ENCODE data around the gene TMEM179B. TPM values are rescaled to one million over a fixed set of nuclear protein-coding genes. Genes with fewer than 3 reads are reported as not detected.
"Not testable (repeated sequence)": the region's sequence is repeated elsewhere in the genome, so short reads cannot be mapped to it uniquely, and the experiment has no call there.

TMEM179B gene
- polyA plus RNA-seq, 4 donors: 46.7 to 79.3 (median 59.2) TPM

DNA sequence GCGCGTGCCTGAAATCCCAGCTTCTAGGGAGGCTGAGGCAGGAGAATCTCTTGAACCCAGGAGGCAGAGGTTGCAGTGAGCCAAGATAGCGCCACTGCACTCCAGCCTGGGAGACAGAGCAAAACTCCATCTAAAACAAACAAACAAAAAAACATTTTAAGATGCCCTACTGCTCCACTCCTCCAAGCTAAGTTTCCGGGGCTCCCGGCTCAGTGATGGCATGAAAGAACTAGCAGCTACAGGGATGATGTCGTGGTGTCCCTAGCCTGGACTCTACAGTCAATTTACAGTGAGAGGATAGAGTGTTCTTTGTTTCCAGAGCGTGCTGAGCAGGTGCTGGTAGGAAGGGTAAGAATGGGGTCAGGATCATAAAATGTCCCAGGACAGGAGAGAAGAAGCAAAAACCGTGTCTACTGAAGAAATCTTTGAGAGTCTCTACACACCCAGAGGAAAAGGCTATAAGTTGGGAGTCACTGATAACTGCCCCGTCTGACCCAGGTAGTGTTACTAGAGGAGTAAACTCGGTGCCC is 32.1 kb upstream of the TMEM179B start:
- H3K27ac ChIP-seq (ENCODE audit: low read depth in 1 of 3, low read length in 2 of 3): no peak overlapping the region
- FAIRE-seq: no peak

DNA sequence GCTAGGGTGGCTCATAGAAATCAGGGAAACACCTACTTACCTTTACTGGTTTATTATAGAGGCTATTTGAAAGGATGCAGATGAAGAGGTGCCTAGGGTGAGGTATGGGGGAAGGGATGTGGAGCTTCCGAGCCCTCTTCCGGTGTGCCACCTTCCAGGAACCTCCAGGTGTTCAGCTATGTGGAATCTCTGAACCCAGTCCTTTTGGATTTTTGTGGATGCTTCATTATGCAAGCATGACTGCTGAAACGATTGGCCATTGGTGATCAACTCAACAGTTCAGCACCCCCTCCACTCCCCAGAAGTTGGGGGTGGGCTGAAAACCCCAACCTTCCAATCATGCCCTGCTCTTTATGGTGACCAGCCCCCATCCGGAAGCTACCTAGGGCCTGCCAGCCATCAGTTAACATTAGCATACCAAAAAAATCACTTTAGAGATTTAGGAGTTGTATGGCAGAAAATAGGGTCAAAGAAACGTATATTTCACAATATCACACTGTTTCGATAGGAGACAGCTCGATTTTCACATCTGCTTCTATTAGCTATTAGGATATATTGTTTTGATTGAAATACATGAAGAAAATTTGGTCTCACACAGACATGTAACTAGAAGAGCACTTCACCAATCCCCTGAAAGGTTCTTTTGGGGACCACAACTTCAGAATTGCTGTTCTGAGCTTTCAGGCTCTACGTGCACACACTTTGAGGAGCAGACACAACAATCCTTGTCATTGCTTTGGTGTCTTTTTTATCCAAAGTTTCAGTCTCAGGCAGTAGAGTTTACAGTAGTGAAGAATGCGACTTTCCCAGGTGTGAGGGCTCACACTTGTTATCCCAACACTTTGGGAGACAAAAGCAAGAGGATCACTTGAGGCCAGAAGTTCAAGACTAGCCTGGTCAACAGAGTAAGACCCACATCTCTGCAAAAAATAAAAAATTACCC is 29.1 kb upstream of the TMEM179B start:
- Histone ChIP-seq H3K36me3 (ENCODE audit: control insufficient read depth in 3 of 3, insufficient read depth in 2 of 3, low read depth in 1 of 3, low read length in 3 of 3) (peaks cover 0 to 7% (median 0%) of the 10 kb centered on the region in 3 donors), H3K4me3 (ENCODE audit: low read depth in 1 of 3, low read length in 3 of 3) (no peak overlapping the region), H3K9me3 (ENCODE audit: control insufficient read depth in 2 of 2, insufficient read depth in 1 of 2, low read depth in 1 of 2, low read length in 1 of 2) (no peaks in the 10 kb centered on the region), H3K4me1 (ENCODE audit: control insufficient read depth in 3 of 3, insufficient read depth in 2 of 3, low read depth in 1 of 3, low read length in 2 of 3) (peaks cover 5 to 18% (median 5%) of the 10 kb centered on the region in 3 donors), H3K27me3 (ENCODE audit: control insufficient read depth in 3 of 3, insufficient read depth in 3 of 3, low read length in 3 of 3) (no peaks in the 10 kb centered on the region), H3K27ac (ENCODE audit: low read depth in 1 of 3, low read length in 2 of 3) (no peak overlapping the region)
- WGBS, 3 donors: 65 to 78% (median 76%) methylated on average over 9 of the region's 9 CpGs
- no peak for DNase-seq
- no peak for FAIRE-seq

More for the DNA sequence above, 32.1 kb upstream of the TMEM179B start:
- H3K27me3 ChIP-seq (ENCODE audit: control insufficient read depth in 3 of 3, insufficient read depth in 3 of 3, low read length in 3 of 3): no peaks in the 10 kb centered on the region
- no peak for DNase-seq
- H3K9me3 ChIP-seq (ENCODE audit: control insufficient read depth in 2 of 2, insufficient read depth in 1 of 2, low read depth in 1 of 2, low read length in 1 of 2): no peaks in the 10 kb centered on the region
- WGBS, 3 donors: 39 to 70% (median 58%) methylated on average over 10 of the region's 10 CpGs
- peaks cover 0 to 19% (median 2%) of the 10 kb centered on the region in 3 donors for H3K36me3 ChIP-seq (ENCODE audit: control insufficient read depth in 3 of 3, insufficient read depth in 2 of 3, low read depth in 1 of 3, low read length in 3 of 3)
- H3K4me1 ChIP-seq (ENCODE audit: control insufficient read depth in 3 of 3, insufficient read depth in 2 of 3, low read depth in 1 of 3, low read length in 2 of 3): peaks cover 0 to 10% (median 7%) of the 10 kb centered on the region in 3 donors
- H3K4me3 ChIP-seq (ENCODE audit: low read depth in 1 of 3, low read length in 3 of 3): no peak overlapping the region

GRCh38 chr11:62760867-62761227 is 26.4 kb upstream of the TMEM179B start:
- Histone ChIP-seq H3K36me3 (ENCODE audit: control insufficient read depth in 3 of 3, insufficient read depth in 2 of 3, low read depth in 1 of 3, low read length in 3 of 3) (peaks cover 0 to 29% (median 4%) of the 10 kb centered on the region in 3 donors), H3K4me1 (ENCODE audit: control insufficient read depth in 3 of 3, insufficient read depth in 2 of 3, low read depth in 1 of 3, low read length in 2 of 3) (peaks cover 0 to 13% (median 5%) of the 10 kb centered on the region in 3 donors), H3K4me3 (ENCODE audit: low read depth in 1 of 3, low read length in 3 of 3) (peak overlapping the region in 1 of 3 donors; percentile 28)
- not testable (repeated sequence) for H3K27ac ChIP-seq (ENCODE audit: low read depth in 1 of 3, low read length in 2 of 3); DNase-seq; FAIRE-seq; H3K27me3 ChIP-seq (ENCODE audit: control insufficient read depth in 3 of 3, insufficient read depth in 3 of 3, low read length in 3 of 3); H3K9me3 ChIP-seq (ENCODE audit: control insufficient read depth in 2 of 2, insufficient read depth in 1 of 2, low read depth in 1 of 2, low read length in 1 of 2)
- WGBS, 3 donors: 23 to 29% (median 23%) methylated on average over 9 of the region's 9 CpGs

DNA sequence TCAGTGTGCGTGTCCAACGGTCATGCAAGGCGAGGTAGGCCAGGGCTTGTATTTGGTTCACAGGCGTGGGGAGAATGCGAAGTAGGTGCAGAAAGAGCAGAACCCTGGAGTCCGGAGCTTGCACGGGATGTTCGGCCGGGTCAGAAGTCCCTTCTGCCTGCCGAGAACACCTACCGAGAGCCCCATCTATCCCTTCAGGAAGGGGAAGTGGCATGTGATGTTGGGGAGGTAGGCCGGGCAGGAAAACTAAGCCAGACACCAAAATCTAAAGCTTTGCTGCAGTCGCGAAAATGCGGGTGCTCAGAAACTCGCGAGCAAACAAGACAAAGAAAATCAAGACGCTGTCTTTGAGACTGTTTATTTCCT is 16.4 kb upstream of the TMEM179B start:
- Histone ChIP-seq H3K27ac (ENCODE audit: low read depth in 1 of 3, low read length in 2 of 3) (peak overlapping the region; percentile 35 to 96 (median 95)), H3K4me3 (ENCODE audit: low read depth in 1 of 3, low read length in 3 of 3) (peak overlapping the region; percentile 45 to 68 (median 58)), H3K27me3 (ENCODE audit: control insufficient read depth in 3 of 3, insufficient read depth in 3 of 3, low read length in 3 of 3) (no peaks in the 10 kb centered on the region), H3K36me3 (ENCODE audit: control insufficient read depth in 3 of 3, insufficient read depth in 2 of 3, low read depth in 1 of 3, low read length in 3 of 3) (peaks cover 6 to 23% (median 10%) of the 10 kb centered on the region in 3 donors), H3K4me1 (ENCODE audit: control insufficient read depth in 3 of 3, insufficient read depth in 2 of 3, low read depth in 1 of 3, low read length in 2 of 3) (peaks cover 0 to 16% (median 3%) of the 10 kb centered on the region in 3 donors), H3K9me3 (ENCODE audit: control insufficient read depth in 2 of 2, insufficient read depth in 1 of 2, low read depth in 1 of 2, low read length in 1 of 2) (no peaks in the 10 kb centered on the region)
- no peak for FAIRE-seq
- WGBS, 3 donors: 1% methylated on average over 16 to 18 of the region's 18 CpGs
- no peak for DNase-seq

- H3K27ac ChIP-seq (ENCODE audit: low read depth in 1 of 3, low read length in 2 of 3): peak within 1 kb of the TSS; percentile 83 to 96 (median 95)
- WGBS, 3 donors: 2 to 3% (median 2%) methylated on average over 49 to 60 of the region's 60 CpGs
- H3K36me3 ChIP-seq (ENCODE audit: control insufficient read depth in 3 of 3, insufficient read depth in 2 of 3, low read depth in 1 of 3, low read length in 3 of 3): peaks cover 7 to 23% (median 9%) of the 10 kb centered on the region in 3 donors
- peaks cover 0 to 16% (median 3%) of the 10 kb centered on the region in 3 donors for H3K4me1 ChIP-seq (ENCODE audit: control insufficient read depth in 3 of 3, insufficient read depth in 2 of 3, low read depth in 1 of 3, low read length in 2 of 3)
- no peaks in the 10 kb centered on the region for H3K27me3 ChIP-seq (ENCODE audit: control insufficient read depth in 3 of 3, insufficient read depth in 3 of 3, low read length in 3 of 3)
- FAIRE-seq (no peak), DNase-seq (peak; percentile 98 to 99)
- H3K4me3 ChIP-seq (ENCODE audit: low read depth in 1 of 3, low read length in 3 of 3): peak within 1 kb of the TSS; percentile 58 to 68 (median 63)
- no peaks in the 10 kb centered on the region for H3K9me3 ChIP-seq (ENCODE audit: control insufficient read depth in 2 of 2, insufficient read depth in 1 of 2, low read depth in 1 of 2, low read length in 1 of 2)
Observed at GRCh38 chr11:62771144-62772021, 15.8 kb upstream of the TMEM179B start, which contains the start of gene TAF6L. Gene TAF6L, plus strand, starts transcription at chr11:62771396. Its CDS starts 4,388 bp downstream, at chr11:62775784.

DNA sequence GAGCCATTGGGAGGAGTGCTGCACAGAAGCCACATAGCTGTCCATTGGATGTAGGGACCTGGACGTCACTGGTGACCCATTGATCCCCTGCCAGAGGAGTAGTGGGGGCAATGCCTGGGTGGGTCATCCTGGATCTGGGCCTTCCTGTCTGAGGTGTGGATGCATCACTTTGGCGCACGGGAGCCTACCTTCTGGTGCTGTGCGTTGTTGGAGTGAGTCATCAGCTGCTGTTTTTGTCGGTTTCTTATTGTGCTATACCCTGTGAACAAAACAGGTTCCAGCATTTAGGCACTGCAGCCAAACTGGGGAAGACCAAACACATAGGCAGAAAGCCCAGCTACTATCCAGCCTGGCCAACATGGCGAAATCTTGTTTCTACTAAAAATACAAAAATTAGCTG is 12.8 kb upstream of the TMEM179B start:
- H3K27me3 ChIP-seq (ENCODE audit: control insufficient read depth in 3 of 3, insufficient read depth in 3 of 3, low read length in 3 of 3): no peaks in the 10 kb centered on the region
- peaks cover 0 to 16% (median 3%) of the 10 kb centered on the region in 3 donors for H3K4me1 ChIP-seq (ENCODE audit: control insufficient read depth in 3 of 3, insufficient read depth in 2 of 3, low read depth in 1 of 3, low read length in 2 of 3)
- WGBS, 3 donors: 87 to 92% (median 90%) methylated on average over 6 of the region's 6 CpGs
- H3K9me3 ChIP-seq (ENCODE audit: control insufficient read depth in 2 of 2, insufficient read depth in 1 of 2, low read depth in 1 of 2, low read length in 1 of 2): no peaks in the 10 kb centered on the region
- FAIRE-seq (no peak), DNase-seq (no peak)
- peaks cover 3 to 48% (median 3%) of the 10 kb centered on the region in 3 donors for H3K36me3 ChIP-seq (ENCODE audit: control insufficient read depth in 3 of 3, insufficient read depth in 2 of 3, low read depth in 1 of 3, low read length in 3 of 3)
- no peak overlapping the region for H3K4me3 ChIP-seq (ENCODE audit: low read depth in 1 of 3, low read length in 3 of 3)
- H3K27ac ChIP-seq (ENCODE audit: low read depth in 1 of 3, low read length in 2 of 3): no peak overlapping the region

GRCh38 chr11:62775646-62776045 is 11.6 kb upstream of the TMEM179B start:
- Histone ChIP-seq H3K27ac (ENCODE audit: low read depth in 1 of 3, low read length in 2 of 3) (no peak overlapping the region), H3K9me3 (ENCODE audit: control insufficient read depth in 2 of 2, insufficient read depth in 1 of 2, low read depth in 1 of 2, low read length in 1 of 2) (no peaks in the 10 kb centered on the region), H3K27me3 (ENCODE audit: control insufficient read depth in 3 of 3, insufficient read depth in 3 of 3, low read length in 3 of 3) (no peaks in the 10 kb centered on the region), H3K4me1 (ENCODE audit: control insufficient read depth in 3 of 3, insufficient read depth in 2 of 3, low read depth in 1 of 3, low read length in 2 of 3) (peaks cover 0 to 7% (median 3%) of the 10 kb centered on the region in 3 donors), H3K36me3 (ENCODE audit: control insufficient read depth in 3 of 3, insufficient read depth in 2 of 3, low read depth in 1 of 3, low read length in 3 of 3) (peaks cover 3 to 59% (median 3%) of the 10 kb centered on the region in 3 donors), H3K4me3 (ENCODE audit: low read depth in 1 of 3, low read length in 3 of 3) (no peak overlapping the region)
- 94 to 95% (median 95%) methylated on average over 17 of the region's 17 CpGs for WGBS, 3 donors
- DNase-seq: no peak
- FAIRE-seq: no peak

GRCh38 chr11:62777389-62777788 is 9.8 kb upstream of the TMEM179B start:
- FAIRE-seq: no peak

More at GRCh38 chr11:62777389-62777788, 9.8 kb upstream of the TMEM179B start:
- no peak overlapping the region for H3K4me3 ChIP-seq (ENCODE audit: low read depth in 1 of 3, low read length in 3 of 3)
- H3K4me1 ChIP-seq (ENCODE audit: control insufficient read depth in 3 of 3, insufficient read depth in 2 of 3, low read depth in 1 of 3, low read length in 2 of 3): no peaks in the 10 kb centered on the region
- peaks cover 3 to 67% (median 3%) of the 10 kb centered on the region in 3 donors for H3K36me3 ChIP-seq (ENCODE audit: control insufficient read depth in 3 of 3, insufficient read depth in 2 of 3, low read depth in 1 of 3, low read length in 3 of 3)
- no peak for DNase-seq
- H3K9me3 ChIP-seq (ENCODE audit: control insufficient read depth in 2 of 2, insufficient read depth in 1 of 2, low read depth in 1 of 2, low read length in 1 of 2): no peaks in the 10 kb centered on the region
- H3K27ac ChIP-seq (ENCODE audit: low read depth in 1 of 3, low read length in 2 of 3): no peak overlapping the region
- no peaks in the 10 kb centered on the region for H3K27me3 ChIP-seq (ENCODE audit: control insufficient read depth in 3 of 3, insufficient read depth in 3 of 3, low read length in 3 of 3)
- WGBS, 3 donors: 83 to 96% (median 83%) methylated on average over 2 of the region's 2 CpGs
